ENCODE data around the gene ZBTB49.

DNA sequence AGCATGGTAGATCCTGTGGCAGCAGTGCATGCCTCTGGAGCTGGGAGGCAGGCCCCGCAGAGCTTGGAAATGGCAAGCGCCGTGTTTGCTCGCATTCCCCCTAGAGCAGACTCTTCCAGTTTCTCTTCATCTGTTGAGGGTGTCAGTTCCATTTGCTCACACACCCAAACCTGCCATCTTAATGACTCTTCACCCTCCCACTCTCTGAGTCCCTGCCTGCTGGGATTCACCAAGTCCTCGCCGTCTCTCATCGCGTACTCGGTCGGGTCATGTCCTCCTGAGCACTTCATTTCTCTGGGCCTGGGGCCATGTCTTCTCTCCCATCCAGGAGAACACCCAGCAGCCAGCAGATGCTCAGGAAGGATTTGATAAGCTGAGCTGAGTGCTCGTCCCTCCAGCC lies 16.9 kb downstream of the ZBTB49 start:
- TF ChIP-seq CTCF (IDR thresholded peaks at IDR 0.05) (no peak), POLR2AphosphoS5 (IDR thresholded peaks at IDR 0.05) (no peak), POLR2A (IDR thresholded peaks at IDR 0.05) (no peak)

Data from gastroesophageal sphincter (tissue), 3 donors.